HG03095 (cell line): ENCODE data around the gene ST8SIA4.
A peak's percentile ranks its signal among the peaks of the same experiment; 100 is the strongest.

ENCODE experiments used
- ATAC-seq: cut with Tn5 transposase; IDR thresholded peaks from one replicate; pipeline ENCODE4 v1.9.1; 2021; ENCODE audit warnings: moderate library complexity; ENCODE audit not compliant: unreplicated experiment

ST8SIA4 gene

DNA sequence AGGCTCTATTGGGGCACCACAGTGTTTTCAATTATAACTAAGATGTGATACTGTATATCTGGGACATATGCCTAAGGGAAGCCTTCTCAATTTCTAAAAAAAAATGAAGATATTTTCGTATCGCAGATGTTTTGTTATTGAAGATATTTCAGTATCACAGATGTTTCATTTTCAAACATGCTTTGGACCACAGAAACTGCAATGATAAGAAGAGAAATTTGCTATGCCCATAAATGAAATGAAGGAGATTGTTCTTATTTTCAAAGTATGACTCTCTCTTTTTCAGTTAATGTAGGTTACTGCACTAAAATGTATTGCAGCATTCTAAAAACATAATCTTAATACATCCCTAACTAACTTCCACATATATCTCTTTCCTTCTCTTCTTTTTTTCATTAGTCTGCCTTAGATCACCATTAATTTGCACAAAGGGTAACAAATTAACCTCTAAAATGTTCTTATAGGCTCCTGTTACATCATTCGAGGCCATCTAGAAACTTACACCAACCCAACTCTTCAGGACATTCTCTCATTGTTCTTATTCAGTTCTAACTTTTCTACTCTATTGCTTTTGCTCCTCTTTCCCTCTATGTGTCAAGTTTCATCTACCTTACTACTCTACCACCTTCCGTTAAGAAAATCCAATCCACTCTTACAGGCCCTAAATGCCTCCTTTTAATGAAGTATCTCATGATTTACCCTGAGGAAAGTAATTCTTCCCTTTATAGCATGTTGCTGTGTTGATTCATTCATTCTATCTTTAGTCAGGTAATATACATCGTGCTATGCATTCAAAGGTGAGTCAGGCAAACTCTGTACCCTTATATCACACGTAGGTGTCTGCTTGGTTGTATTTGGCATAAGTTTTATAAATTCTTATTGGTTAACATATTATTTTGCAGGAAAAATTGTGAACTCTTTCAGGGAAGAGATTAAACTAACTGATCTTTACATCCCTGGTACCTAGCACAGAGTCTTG lies 70.5 kb downstream of the ST8SIA4 start:
- no peak for ATAC-seq

DNA sequence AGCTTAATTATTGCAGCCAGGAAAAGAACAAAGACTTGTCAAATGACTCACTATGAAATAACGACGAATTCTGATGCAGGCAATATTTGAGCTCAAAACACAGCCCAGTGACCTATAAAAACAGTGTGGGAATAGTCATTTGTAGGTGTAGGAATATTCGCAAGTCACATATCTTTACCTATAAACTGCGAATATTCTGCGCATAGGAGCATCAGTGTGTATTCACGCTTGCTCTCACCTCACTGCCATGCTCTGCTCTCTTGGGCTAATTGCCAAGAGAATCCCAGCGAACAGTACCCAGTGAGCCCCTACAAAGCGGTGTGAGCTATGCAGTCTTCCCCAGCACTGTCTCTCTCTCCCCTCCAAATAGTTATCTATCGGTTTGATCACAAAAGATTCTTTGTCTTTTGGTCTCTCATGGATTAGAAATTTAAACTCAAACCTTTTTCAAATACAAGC lies 74.2 kb downstream of the ST8SIA4 start:
- no peak for ATAC-seq

DNA sequence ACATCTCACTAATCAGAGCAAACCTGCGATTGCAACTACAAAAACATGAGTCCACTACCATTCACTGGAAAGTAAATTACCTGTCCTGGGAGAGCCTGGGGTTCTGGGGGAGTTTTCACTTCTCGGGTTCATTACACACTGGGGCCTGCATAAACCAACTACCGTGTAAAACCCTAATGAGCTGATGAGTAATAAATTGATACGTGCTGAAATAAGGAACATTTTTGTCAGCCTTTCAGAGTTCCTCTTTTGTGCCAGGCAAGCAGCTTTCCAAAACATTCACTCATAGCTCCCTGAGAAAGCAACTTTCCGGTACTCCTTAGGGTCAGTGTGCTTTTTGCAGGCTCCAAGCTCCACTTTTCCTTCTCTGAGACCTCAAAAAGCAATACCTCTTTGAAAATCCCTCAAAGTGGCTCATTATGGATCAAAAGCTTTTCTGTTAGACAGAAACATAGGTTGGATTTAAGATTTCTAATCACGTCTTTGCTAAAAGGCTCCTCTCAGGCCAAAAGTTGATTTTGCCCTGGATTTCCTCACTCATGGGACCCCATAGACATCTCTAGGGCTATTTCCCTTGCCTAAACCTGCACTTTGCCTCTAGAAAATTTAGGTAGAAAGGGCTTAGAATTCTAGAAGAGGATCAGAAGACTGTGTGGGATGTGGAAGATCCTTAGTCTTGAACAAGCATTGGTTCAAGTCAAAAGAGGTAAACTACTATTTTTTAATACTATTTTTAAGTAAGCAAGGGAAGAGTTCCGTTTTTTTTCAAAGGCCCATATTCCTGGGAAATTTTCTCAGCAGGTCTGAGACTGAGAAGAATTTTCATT lies 74.8 kb downstream of the ST8SIA4 start:
- peak; percentile 66 for ATAC-seq

DNA sequence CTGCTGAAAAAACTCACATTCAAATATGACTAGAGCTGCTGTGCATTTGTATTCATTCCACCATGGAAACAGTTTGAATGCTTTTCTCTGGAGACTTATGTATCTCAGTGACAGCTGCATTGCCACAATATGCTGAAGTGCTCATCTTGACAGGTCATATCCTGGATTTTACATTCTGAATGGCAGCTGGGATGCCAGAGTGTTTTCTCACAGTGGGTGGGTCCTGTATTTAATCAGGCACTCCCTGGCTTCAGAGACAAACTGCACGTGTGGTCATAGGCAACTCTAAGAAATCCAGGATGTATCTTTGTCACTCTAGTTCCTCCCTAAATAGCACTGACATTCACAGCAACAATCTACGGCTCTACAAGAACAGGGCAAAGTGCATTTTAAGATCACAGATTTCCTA lies 75.6 kb downstream of the ST8SIA4 start:
- peak; percentile 25 for ATAC-seq

DNA sequence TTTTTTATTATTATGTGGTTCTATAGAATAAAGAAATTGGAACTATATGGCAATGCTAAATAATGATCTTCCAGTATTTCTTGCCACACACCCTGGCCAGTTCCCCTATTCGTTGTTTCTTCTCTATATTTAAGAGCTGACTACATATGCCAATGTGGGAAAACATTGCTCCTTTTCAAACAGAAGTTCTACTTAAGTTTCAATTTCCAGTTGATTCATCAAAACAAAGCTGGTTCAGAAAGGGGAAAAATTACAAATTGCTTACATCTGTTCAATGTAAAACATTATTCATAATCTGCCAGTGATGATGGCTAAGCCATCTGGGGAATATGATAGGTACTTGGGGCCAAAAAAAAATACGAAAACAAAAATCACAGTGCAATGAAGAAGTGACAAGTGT lies 76.9 kb downstream of the ST8SIA4 start:
- ATAC-seq: no peak

DNA sequence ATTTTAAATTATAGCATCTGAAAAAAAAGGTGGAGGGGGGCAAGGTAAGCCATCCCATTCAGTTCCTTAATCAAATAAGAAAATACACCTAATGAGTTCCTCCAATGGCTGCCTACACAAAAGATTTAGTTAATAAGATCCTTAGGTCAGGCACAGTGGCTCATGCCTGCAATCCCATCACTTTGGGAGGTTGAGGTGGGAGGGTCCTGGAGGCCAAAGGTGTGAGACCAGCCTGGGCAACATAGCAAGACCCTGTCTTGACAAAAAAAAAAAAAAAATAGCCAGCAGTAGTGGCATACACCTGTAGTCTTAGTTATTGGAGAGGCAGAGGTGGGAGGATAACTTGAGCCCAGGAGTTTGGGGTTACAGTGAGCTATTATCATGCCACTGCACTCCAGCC lies 78.4 kb downstream of the ST8SIA4 start:
- no peak for ATAC-seq

DNA sequence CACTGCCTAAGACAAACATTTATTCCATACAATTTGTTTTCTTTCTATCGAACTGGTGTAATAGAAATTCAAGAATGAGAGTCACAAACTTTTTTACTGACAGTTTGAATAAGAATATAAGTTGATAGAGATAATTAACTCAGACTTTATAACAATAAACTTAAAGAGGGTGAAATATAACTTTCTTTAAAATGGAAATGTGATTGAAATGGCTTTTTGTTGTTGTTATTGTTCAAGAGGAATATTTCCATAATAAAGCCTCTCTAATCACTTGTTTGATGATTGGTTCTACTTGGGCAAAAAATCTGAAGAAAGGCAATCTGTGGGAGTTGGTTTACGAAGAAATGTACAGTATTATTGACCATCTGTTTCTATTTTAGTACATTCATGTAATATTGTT lies 79.3 kb downstream of the ST8SIA4 start:
- no peak for ATAC-seq

DNA sequence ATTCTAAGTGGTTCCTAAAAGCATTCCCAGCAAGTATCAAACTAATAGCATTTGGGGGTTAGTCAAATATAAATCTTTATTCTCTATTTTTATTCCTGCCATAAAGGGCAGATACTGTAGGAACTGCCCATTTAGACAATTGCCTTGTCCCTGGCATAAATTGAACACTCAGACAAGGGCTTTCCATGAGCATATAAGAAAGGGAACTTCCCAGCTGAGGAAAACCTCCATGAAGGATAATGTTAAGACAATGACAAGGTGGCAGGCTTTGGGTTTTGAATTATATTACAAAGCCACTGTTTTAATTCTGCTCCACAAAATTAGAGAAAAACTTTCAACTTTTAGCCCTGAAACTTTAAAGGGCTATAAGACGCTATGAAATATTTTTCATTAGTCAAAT lies 81.3 kb downstream of the ST8SIA4 start:
- no peak for ATAC-seq

DNA sequence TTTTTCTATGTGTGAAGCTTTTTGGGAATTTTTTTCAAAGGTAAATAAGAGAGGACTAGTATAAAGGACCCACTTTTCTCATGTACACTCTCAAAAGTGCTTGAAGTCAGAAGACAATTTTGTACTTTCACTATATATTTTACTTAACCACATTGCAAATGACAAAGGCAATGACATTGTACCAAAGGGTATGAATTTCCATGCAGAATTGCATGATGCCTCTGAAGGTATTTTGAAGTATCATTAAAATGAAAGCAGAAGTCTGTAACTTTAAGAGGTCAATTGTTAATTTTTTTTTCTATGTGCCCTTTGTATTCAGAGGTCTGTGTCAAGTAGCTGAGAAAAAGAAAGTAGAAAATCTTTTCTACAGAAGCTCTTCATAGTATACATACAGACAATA lies 84.7 kb downstream of the ST8SIA4 start:
- ATAC-seq: no peak

DNA sequence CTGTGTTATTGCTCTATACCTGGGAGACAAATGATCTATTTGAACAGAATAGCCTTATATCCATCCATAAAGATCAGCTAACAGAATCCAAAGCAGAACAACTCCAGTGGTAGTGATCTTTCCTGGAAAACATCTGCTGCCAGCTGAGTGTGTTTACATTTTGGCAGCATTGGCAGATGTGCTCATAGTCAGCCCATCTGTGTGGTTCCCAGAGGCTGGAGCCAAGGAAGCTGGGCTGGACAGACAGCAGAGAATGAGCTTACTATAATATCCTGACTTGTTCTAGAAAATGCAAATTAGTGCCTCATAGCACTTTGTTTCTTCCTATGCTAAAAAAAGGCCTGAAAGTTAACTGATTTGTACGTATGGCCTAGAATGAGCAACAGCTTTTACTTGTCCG lies 99.7 kb downstream of the ST8SIA4 start:
- ATAC-seq: no peak

DNA sequence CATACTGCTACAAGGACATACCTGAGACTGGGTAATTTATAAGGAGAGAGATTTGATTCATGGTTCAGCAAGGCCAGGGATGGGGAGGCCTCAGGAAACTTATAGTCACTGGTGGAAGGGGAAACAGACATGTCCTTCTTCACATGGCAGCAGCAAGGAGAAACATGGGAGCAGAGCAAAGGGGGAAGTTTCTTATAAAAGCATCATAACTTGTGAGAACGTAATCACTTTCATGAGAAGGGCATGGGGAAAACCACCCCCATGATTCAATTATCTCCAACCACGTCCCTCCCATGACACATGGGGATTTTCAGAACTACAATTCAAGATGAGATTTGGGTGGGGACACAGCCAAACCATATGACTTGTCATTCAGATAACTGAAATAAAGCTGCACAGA lies 100.9 kb downstream of the ST8SIA4 start:
- ATAC-seq: no peak

DNA sequence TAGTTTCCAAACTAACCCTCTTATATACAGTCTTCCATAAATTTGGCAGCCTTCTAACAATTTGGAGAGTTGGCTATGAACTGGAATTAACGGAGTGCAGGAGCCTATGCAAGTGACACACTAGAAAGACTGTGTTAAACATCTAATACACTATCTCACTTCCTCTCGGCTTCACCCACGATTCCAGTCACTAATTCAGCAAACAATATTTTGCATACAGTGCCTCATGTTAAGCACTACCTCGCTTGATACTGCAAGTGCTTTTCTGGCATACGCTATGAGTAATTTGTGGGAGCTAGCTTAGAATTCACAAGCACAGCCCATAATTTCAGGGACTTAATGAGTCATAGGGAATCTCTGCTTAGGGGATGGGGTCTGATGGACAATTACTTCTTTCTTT lies 102.5 kb downstream of the ST8SIA4 start:
- peak; percentile 85 for ATAC-seq

DNA sequence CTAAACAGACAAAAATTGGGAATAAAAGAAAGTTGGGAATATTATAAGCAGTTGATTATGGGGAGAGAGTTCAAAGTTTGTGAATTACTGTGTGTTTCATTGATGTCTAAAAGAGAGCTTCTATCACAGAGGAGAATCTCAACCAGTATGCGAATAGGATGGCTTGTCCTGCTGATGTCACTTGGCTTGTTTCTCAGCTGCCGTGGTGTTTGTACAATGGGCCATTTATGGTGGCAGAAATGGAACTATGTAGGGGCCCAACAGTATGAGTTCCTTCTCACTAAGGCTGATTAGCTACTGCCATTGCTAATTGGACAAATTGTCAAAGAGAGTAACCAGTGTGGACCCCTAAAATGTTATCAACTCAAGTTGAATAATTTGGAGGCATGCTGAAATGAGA lies 103.9 kb downstream of the ST8SIA4 start:
- ATAC-seq: no peak

DNA sequence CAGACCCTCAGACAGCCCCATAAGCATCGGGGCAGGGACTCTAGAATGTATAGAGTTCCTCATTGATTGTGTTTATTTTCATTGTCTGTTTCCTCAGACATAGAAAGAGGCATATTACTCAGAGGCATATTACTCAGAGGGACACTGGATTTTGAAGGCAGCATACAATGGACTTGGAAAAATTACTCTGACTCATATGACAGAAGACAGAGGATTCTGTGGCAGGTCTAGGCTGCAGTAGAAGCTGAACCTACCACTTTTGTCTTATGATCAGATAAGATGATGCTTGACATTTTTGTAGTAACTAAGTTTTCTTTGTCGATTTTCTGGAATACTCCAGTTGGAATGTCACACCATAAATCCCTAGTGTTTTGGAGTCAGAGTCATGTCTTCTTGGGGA lies 105.2 kb downstream of the ST8SIA4 start:
- ATAC-seq: no peak

DNA sequence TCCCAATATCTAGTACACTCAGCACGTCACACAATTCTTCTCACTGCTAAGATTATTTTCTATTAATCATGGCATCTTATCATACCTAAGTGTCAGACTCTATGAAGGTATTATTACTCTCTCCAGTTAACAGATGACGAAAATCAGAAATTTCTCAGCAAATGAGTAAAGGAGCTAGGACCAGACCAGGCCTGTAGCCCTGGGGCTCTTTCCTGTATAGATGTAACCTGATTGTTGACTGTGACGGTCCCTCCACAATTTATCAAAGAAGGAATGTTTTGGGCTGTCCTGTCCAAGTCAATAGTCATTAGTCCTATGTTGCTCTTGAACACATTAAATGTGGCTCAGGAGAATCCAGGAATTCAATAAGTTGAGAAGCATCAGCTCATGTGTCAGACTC lies 106.2 kb downstream of the ST8SIA4 start:
- no peak for ATAC-seq

DNA sequence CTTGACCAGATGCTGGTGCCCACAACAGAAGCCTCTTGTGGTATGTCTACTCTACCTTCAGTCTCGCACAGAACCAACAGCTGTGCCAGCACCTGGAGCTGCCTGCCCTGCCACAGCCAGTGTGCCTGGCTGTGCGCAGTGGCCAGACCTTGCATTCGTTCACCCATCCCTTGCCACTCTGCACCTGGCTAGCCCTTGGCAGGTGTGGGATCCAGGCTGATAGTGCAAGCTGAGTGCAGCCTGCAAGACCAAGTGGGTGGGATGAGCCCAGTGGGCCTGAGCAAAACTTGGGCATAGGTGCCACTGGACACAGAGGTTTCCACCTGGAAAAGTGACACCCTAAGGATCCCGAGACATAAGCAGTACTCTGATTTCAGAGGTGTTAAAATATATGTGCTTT lies 108.2 kb downstream of the ST8SIA4 start:
- ATAC-seq: no peak

DNA sequence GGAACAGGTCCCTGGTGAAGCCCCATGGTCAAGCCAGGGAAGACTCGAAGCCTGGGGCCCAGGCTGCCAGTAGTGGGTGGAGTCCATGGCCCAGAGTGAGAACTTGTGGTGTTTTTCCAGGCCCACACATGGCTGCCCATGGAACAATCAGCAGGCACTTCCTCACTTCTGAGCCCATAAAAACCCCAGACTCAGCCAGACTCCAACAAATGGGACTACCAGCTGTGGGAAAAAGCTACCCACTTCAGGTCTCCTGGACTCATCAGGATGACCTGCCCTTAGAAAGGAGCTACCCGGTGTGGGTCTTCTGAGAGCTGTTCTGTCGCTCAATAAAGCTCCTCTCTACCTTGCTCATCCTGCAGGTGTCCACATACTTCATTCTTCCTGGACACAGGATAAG lies 108.9 kb downstream of the ST8SIA4 start:
- ATAC-seq: no peak

DNA sequence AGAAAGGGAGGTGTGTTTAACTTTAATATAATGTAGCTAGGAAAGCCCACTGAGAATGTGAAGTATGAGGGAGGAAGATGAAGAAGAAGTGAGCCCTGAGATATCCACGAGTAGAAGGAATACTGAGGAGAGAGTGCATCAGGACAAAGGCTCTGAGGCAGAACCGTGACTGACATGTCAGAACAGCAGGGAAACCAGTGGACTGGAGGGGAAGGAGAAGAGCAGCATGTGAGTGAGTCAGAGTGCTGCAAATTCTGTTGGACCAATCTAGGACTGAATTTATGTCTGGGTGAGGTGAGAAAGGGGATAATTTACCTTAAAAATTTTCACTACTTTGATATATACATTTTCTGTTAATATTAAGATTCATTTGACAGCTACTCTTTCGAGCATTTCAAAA lies 110.3 kb downstream of the ST8SIA4 start:
- no peak for ATAC-seq

DNA sequence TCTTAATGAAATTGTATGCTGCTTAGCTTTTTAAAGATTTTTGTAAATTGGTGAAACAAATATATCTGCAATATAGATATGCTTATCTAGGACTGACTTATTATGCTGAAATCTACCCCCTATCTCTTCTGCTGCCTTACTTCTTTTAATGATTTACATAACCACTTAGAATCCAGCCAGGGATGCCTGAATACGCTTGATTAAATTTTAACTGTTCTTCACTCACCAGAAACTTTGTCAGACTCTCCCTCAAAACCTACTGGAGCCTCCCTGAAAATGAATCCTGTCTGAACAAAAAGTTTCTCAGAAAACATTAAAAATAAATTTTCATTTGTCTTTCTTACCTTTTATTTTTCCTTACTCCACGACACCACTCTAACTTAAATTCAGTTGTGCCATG lies 111.7 kb downstream of the ST8SIA4 start:
- ATAC-seq: no peak

DNA sequence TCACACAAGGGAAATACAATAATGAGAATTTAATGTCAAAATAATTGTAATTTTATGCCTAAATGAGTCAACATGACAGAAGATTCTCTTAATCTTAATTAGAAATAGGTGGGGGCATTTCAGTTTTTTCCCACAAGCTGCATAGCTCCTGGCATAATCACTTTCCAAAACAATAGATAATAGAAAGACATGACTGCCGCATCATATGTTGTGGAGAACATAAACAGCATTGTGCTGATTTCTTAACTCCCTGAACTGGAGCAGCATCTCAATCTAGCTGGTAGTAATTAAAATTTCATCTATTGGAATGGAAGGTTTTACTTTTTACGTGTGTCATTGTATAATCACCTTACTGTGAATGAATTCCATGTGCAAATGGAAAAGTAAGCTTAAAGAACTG lies 112.1 kb downstream of the ST8SIA4 start:
- no peak for ATAC-seq

DNA sequence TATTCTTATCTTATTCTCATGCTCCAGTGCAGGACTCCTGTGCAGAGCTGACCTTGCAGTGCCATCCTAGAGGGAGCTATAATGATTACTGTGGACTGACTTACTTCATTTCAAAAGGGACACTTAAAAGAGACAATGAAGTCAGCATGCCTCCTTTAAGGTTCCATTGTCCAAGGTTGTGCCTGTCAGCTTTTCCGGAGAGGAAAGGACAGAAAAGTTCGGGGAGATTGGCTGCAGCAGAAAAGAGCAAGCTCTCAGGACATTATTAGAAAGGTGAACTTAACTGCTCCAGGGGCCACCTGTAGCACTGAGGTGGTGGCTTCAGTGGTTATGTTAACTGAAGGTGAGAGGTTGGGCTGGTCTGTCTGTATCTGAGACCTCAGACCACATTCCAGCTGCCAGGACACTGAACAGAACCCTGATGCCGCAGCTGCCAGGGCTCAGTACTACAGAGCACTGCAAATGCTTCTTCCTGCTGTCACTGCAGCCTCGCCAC lies 112.9 kb downstream of the ST8SIA4 start:
- peak; percentile 45 for ATAC-seq

DNA sequence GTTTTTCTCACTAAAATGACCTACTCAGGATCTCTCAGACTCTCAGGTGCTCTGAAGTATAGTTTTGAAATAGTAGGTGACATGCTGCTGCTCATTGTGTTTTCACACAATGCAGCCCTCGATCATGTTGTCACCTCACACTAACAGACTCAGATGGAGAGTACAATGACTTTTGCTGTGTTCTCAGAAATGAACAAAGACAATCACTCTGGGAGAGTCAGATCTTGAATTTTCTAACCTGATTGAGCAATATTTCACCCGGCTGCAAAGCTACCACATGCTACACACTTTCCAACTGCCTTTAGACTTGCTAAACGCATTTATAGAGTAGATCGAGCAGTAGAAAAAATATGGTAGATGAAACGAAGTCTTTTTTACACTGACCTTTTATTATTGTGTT lies 113.4 kb downstream of the ST8SIA4 start:
- no peak for ATAC-seq
